ENCODE measurements around the gene TEAD1. TPM values are rescaled to one million over a fixed set of nuclear protein-coding genes. Genes with fewer than 3 reads are reported as not detected.

TEAD1 gene
- total and polyA plus RNA-seq, 9 of the 15 experiments (the other 6 are each of a cell fraction or from before 2014, with no cell fraction given): 1.7 to 17.7 (median 10.8) TPM

DNA sequence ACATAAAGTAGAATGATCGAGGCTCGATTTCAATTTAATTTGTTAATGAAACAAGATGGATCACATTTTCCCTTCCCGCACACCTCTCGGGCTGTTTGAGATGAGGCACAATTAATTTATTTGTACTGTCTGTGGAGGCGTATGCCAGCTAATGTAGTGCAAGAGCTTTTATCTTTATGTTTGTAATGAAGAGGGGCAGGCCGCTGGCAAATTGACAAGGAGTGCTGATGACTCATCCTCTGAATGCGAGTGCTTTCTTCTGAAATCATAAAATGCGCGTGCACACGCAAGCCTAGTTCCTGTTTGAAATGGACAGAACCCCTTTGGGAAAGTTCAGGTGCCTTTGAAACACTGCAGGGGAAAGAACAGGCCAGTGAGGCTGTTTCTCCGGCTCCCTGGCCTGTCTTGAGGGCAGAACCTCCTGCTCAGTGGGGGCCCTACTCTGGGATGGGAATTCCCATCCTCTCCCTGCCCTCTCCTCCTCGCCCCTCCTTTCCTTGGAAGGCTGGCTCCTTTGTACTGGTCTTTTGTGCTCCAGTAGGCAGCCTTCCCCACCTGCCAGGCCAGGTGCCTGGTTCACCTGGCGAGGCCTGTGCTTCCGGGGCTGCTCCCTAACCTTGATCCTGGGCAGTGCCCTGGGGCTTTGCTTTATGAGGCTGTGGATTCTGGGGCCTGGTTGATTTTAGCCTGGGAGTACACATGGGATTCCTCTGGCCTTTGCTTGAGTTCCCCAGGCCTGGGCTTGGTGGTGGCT is 50.3 kb downstream of the TEAD1 start (continued):
- TF ChIP-seq, protein P1, sequence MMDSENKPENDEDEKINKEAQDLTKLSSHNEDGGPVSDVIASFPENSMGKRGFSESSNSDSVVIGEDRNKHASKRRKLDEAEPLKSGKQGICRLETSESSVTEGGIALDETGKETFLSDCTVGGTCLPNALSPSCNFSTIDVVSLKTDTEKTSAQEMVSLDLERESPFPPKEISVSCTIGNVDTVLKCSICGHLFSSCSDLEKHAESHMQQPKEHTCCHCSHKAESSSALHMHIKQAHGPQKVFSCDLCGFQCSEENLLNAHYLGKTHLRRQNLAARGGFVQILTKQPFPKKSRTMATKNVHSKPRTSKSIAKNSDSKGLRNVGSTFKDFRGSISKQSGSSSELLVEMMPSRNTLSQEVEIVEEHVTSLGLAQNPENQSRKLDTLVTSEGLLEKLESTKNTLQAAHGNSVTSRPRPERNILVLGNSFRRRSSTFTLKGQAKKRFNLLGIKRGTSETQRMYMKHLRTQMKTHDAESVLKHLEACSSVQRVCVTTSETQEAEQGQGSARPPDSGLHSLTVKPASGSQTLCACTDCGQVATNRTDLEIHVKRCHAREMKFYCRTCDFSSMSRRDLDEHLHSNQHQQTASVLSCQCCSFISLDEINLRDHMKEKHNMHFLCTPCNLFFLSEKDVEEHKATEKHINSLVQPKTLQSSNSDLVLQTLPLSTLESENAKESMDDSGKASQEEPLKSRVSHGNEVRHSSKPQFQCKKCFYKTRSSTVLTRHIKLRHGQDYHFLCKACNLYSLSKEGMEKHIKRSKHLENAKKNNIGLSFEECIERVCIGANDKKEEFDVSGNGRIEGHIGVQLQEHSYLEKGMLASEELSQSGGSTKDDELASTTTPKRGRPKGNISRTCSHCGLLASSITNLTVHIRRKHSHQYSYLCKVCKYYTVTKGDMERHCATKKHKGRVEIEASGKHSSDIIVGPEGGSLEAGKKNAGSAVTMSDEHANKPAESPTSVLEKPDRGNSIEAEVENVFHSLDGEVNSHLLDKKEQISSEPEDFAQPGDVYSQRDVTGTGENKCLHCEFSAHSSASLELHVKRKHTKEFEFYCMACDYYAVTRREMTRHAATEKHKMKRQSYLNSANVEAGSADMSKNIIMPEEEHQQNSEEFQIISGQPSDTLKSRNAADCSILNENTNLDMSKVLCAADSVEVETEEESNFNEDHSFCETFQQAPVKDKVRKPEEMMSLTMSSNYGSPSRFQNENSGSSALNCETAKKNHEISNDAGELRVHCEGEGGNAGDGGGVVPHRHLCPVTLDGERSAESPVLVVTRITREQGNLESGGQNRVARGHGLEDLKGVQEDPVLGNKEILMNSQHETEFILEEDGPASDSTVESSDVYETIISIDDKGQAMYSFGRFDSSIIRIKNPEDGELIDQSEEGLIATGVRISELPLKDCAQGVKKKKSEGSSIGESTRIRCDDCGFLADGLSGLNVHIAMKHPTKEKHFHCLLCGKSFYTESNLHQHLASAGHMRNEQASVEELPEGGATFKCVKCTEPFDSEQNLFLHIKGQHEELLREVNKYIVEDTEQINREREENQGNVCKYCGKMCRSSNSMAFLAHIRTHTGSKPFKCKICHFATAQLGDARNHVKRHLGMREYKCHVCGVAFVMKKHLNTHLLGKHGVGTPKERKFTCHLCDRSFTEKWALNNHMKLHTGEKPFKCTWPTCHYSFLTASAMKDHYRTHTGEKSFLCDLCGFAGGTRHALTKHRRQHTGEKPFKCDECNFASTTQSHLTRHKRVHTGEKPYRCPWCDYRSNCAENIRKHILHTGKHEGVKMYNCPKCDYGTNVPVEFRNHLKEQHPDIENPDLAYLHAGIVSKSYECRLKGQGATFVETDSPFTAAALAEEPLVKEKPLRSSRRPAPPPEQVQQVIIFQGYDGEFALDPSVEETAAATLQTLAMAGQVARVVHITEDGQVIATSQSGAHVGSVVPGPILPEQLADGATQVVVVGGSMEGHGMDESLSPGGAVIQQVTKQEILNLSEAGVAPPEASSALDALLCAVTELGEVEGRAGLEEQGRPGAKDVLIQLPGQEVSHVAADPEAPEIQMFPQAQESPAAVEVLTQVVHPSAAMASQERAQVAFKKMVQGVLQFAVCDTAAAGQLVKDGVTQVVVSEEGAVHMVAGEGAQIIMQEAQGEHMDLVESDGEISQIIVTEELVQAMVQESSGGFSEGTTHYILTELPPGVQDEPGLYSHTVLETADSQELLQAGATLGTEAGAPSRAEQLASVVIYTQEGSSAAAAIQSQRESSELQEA (IDR thresholded peaks at IDR 0.05; ENCODE audit: low read depth): no peak
- TF ChIP-seq IFI16 (CRISPR knock-in tag; IDR thresholded peaks at IDR 0.05) (no peak), TCF7L2 (IDR thresholded peaks at IDR 0.05; ENCODE audit: low read depth, low read length) (no peak), CHD4 (IDR thresholded peaks at IDR 0.05; ENCODE audit: insufficient read depth, insufficient replicate concordance, low read depth, low read length, poor library complexity, severe bottlenecking) (no peak), ZNF668 (CRISPR knock-in tag; IDR thresholded peaks at IDR 0.05) (no peak), ZNF431 (CRISPR knock-in tag; IDR thresholded peaks at IDR 0.05) (no peak), ZNF282 (CRISPR knock-in tag; IDR thresholded peaks at IDR 0.05) (no peak), NCOA4 (IDR thresholded peaks at IDR 0.05; ENCODE audit: partially characterized antibody) (no peak), CTBP1 (IDR thresholded peaks at IDR 0.05; ENCODE audit: borderline replicate concordance) (peak; percentile 20; the same call in 1 of the 2 replicates), YY1 (IDR thresholded peaks at IDR 0.05; ENCODE audit: borderline replicate concordance in 1 of 3, control insufficient read depth in 1 of 3, extremely low read depth in 1 of 3, insufficient read depth in 3 of 3, insufficient read length in 1 of 3, insufficient replicate concordance in 2 of 3, low read depth in 1 of 3, low read length in 2 of 3) (no peak), EP300 (IDR thresholded peaks at IDR 0.05; ENCODE audit: low read length) (peak; percentile 25; the same call in 1 of the 2 replicates), SAFB (IDR thresholded peaks at IDR 0.05; ENCODE audit: borderline replicate concordance, low read depth, low read length) (no peak), TGIF2 (CRISPR knock-in tag; IDR thresholded peaks at IDR 0.05) (no peak), MLX (CRISPR knock-in tag; conservative IDR thresholded peaks at IDR 0.05) (no peak), SETDB1 (IDR thresholded peaks at IDR 0.05; ENCODE audit: low read length) (no peak), ZNF584 (CRISPR knock-in tag; IDR thresholded peaks at IDR 0.05; ENCODE audit: low read depth) (no peak), SMAD3 (CRISPR knock-in tag; conservative IDR thresholded peaks at IDR 0.05) (no peak), POU5F1 (IDR thresholded peaks at IDR 0.05; ENCODE audit: borderline replicate concordance, low read depth, low read length, partially characterized antibody) (no peak)
